HG02938 (cell line): Measurements from ENCODE around the gene SSPN.
A peak's percentile ranks its signal among the peaks of the same experiment; 100 is the strongest.

ENCODE experiments used
- ATAC-seq: cut with Tn5 transposase; IDR thresholded peaks from one replicate; pipeline ENCODE4 v1.9.1; 2021; ENCODE audit warnings: mild to moderate bottlenecking, moderate library complexity; ENCODE audit not compliant: unreplicated experiment

The SSPN gene

DNA sequence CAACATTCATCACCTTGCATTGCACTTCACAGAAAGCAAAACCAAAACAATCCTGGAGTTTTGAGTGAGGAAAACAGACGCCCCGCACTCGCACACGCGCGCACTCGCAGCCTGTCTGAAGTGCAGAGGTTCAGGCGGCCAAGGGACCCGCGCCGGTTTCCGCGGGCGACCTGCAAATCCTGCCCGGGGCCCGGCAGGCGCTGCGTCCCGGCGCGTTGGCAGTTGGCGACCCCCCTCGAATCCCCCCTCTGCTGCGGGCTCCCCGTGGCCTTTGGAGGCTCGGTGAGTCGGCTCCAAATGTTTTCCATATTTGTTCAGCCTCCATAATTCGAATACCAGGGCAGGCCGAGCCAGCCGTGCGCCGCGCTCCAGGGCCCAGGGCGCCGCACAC lies at the start of gene SSPN:
Gene SSPN, plus strand, starts transcription at position 324 of the 391 bp plus-strand sequence. CDS start 100 bp downstream, outside the sequence.
- ATAC-seq = no peak

DNA sequence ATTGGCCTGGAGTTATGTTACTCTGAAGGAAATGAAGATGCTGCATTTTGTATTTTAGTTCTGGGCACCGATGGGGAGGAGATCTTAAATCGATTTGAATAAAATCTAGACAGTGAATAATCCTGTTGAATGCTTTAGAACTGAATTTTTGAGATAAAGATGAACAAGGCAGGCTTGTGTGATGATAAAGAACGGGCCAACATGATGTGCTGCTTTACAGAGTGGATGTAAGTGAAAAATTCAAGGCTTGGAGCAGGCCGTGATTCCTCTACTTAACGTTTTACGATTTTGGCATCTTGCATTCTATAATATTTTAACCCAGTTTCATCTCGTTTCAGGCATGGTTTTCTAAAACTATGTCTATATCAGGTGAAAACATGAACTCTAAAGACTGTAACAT lies 47.1 kb upstream of the SSPN start:
- ATAC-seq = no peak

DNA sequence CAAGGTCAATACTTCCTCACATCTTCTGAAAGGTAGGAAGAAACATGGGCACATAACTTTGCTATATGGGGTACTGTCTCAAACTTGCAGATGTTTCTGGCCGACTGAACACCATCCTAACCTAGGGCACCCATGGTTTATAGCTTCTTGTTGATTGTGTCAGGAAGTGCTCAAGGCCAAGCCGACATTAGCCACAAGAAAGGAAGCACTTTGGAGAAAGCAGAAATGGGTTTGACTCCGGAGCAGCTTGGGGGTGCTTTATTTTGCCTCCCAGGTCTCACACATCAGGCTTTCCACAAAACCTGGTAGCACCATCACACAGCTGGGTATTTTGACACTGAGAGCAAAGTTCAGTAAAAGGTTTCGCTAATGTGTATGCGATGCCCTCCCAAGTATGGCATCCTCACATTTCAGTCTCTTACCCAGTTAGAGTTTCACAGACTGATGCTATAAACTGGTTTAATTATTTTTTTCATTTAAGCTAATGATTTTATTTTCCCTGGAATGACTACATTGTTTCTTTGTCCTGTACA lies 45.3 kb upstream of the SSPN start:
- ATAC-seq = no peak

DNA sequence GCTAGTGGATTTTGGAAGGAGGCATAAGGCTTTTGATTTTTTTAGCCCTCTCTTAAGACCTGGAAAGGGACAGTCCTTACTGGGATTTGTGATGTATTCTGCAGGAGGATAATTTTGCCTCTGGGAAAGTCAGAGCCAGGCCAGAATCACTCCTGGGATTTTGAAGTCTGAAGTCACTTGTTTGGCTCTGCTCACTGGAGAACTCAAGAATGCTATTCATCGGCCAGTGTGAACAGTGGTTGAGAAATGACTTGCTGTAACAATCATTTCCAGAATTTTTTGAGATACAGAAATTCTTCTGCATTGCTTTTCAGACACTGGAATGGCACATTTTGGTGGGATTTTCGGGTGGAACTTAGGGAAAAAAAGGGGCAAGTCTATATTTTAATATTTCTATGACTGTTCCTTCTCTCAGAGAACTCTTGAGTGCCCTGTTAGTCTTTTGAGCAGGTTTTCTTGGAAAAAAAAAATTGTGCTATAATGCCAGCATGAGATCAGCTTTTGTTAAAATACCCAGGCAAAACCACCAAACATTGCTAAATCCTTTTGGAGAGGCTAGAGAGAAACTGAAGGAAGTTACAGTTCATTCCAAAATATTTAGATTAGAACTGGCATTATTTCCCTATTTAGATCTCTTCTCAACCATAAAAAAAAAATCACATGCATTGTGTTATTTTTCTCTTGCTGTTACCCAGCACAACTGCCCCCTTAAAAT lies 44.5 kb upstream of the SSPN start:
- ATAC-seq = no peak

DNA sequence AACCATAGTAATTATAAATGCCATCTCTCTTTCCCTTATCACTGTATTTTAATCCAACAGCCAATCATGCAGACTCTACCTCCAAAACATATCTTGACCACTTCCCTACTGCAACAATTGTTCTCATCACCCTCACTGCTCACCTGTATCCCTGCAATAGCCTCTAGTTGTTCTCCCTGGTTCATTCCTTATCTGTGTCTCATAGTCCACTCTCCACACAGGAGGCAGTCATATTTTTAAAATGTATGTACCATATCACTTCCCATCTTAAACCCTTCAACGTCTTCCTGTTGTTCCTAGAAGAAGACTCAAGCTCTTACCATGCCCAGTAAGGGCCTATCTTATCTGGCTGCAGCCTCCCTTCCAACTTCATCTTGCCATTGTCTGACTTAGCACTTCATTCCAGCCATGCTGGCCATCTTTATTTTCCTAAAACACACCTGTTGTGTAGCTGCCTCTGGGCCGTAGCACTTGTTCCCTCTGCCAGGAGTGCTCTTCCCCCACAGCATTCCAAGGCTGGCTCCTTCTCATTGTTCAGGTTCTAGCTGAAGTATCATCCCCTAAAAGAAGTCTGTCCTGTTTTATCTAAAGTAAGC lies 42.8 kb upstream of the SSPN start:
- no peak for ATAC-seq

- no peak for ATAC-seq
Measured at GRCh38 chr12:26153421-26154154, 41.8 kb upstream of the SSPN start.

DNA sequence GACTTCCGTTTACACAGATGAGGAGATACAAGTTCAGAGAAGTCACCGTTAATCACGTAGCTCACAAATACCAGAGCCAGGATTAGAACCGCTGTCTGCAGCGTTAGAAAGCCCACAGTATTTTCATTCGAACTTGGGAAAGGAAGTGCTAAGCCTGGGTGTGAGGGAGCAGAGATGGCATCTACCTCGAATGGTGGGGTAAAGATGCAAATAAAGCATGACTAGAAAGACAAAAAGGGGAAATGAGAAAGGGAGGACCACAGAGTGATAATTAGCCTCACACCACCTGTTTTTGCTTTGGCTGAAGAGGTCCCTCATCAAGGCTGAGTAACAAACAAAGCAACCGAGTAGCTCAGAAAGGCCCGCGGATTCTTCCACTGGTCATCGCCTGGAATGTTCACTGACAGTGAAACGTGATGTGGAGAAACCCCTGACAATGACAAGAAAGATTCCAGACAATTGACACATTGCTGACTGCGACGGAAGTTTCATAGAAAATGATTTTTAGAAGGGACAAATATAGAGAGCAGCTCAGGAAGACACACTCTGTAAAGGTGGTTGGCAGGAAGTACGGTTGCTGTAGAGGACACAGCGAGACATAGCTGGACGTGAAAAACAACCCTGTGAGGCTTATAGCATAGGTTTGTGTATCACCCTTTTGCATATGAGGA lies 39.0 kb upstream of the SSPN start:
- peak; percentile 88 for ATAC-seq

DNA sequence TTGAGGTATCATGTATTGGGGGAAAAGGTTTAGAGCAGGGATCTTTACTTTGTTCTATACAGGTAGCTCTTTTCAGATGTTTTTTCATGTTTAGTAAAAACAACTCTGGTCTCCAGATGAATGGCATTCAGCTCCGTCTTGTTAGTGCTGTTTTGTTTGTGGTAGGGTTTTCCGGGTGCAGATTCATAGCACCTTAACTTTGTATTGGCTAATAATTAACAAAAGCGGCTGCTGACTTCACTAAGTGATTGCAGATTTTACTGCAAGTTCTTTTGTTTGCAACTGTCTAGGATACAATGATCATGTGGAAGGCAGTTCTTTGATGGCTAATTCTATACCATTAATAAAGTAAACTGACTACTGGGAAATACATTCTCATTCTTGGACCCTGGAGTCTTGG lies 38.4 kb upstream of the SSPN start:
- peak; percentile 18 for ATAC-seq

- ATAC-seq = no peak
Measured at GRCh38 chr12:26158078-26158764, 37.2 kb upstream of the SSPN start.

- no peak for ATAC-seq
Measured at GRCh38 chr12:26162174-26162573, 33.2 kb upstream of the SSPN start.

- ATAC-seq = peak; percentile 75
Measured at GRCh38 chr12:26162905-26163304, 32.5 kb upstream of the SSPN start.

DNA sequence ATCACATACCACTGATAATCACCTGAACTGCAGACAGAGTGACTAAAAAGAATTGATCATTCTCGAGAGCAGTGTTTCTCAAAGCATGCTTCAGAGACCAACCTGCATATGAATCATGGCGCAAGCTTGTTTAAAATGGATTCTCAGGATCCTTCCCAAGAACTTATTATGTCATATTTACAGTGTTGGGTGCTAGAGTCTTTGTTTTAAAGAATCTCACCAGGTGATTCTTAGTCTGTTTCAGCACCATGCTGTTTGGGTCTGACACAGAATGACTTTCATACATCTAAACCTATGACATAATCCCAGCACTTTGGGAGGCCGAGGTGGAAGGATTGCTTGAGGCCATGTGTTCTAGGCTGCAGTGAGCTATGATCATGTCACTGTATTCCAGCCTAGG lies 31.3 kb upstream of the SSPN start:
- ATAC-seq = no peak

DNA sequence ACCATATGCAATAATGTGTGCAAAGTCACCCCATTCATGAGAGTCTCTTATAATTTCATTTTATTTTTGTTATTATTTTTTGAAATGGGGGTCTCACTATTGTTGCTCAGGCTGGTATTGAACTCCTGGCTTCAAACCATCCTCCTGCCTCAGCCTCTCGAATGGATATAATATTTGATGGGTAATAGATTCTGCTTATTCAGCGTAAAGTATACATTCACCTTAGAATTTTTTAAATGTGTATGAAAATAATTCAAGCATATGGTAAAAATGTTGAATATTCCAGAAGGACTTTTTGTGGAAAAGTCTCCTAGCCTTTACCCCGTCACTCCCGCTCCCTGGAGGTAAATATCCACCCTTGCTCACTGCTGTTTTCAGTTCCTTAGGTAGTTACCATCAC lies 23.4 kb upstream of the SSPN start:
- ATAC-seq = no peak

DNA sequence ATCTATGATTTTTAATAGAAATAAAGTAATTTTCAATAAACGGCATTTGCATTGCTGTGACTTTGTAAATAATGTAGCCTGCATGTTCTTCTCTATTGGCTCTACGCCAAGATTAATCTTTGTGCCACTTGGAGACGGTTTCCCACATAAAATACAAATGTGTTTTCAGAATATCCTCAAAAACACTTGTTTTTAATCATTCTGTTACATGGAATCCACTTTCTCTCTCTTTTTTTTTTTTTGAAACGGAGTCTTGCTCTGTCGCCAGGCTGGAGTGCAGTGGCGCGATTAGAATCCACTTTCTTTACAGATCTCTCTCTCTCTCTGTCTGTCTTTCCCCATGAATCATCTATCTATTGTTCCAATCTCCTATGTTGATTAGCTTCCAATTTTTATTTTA lies 22.8 kb upstream of the SSPN start:
- ATAC-seq = no peak

GRCh38 chr12:26172946-26173552 lies 22.3 kb upstream of the SSPN start:
- no peak for ATAC-seq

GRCh38 chr12:26176725-26177124 lies 18.6 kb upstream of the SSPN start:
- ATAC-seq = no peak

- ATAC-seq = no peak
Measured at GRCh38 chr12:26177283-26177682, 18.1 kb upstream of the SSPN start.

DNA sequence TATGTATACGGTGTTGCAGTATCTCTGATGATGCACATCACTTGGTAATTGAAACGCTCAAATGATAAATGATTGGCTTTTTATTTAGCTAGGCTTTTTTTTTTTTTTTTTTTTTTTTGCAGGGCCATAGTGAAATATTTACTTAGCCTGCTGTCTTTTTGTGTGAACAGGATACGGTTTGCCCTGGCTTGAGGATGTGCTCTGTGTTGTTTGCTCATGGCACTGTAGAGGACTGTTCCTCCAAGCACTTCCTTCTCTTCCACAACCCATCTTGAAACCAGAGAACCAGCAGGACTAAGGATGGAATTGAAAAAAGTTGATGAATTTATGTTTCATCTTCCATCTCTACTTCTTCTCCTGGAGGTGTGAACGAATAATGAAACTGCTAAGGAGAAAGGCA lies 15.5 kb upstream of the SSPN start:
- no peak for ATAC-seq

GRCh38 chr12:26182377-26182776 lies 13.0 kb upstream of the SSPN start:
- ATAC-seq = no peak
